ENCODE measurements around the gene ZNF366. TPM values are rescaled to one million over a fixed set of nuclear protein-coding genes. Genes with fewer than 3 reads are reported as not detected.
A peak's percentile ranks its signal among the peaks of the same experiment; 100 is the strongest.

Gene ZNF366
- total RNA-seq, 1 experiment from 2014 or later: not detected

DNA sequence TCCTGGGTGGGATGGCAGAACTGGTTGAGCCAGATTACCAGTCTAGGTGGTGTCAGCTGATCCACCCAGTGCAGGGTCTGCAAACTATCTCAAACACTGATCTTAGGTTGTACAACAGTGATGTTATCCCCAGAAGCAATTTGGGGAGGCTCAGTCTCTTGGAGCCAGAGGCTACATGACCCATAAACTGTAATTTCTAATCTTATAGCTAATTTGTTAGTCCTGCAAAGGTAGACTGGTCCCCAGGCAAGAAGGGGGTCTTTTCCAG, 5.3 kb upstream of the ZNF366 start:
- Histone ChIP-seq H3K79me2 (ENCODE audit: low read length) (no peaks in the 10 kb centered on the region), H3K9me3 (ENCODE audit: low read length) (no peaks in the 10 kb centered on the region), H3K9me2 (replicated peaks; ENCODE audit: insufficient read depth, low read length) (no peaks in the 10 kb centered on the region), H3K9ac (ENCODE audit: low read length) (no peak overlapping the region), H3K4me2 (ENCODE audit: low read depth, low read length, poor library complexity, severe bottlenecking) (no peak overlapping the region), H3K27ac (ENCODE audit: low read length) (no peak overlapping the region), H4K20me1 (ENCODE audit: insufficient read depth, low read depth, low read length) (no peaks in the 10 kb centered on the region), H3K36me3 (ENCODE audit: insufficient read depth, low read length) (no peaks in the 10 kb centered on the region), H3K4me3 (ENCODE audit: low read length) (no peak overlapping the region), H3K4me1 (ENCODE audit: low read length) (peaks cover 4% of the 10 kb centered on the region; the same call in 1 of the 2 replicates), H2AFZ (ENCODE audit: low read length) (no peak overlapping the region), H3K27me3 (ENCODE audit: low read length) (no peaks in the 10 kb centered on the region)
- DNase-seq: no peak

DNA sequence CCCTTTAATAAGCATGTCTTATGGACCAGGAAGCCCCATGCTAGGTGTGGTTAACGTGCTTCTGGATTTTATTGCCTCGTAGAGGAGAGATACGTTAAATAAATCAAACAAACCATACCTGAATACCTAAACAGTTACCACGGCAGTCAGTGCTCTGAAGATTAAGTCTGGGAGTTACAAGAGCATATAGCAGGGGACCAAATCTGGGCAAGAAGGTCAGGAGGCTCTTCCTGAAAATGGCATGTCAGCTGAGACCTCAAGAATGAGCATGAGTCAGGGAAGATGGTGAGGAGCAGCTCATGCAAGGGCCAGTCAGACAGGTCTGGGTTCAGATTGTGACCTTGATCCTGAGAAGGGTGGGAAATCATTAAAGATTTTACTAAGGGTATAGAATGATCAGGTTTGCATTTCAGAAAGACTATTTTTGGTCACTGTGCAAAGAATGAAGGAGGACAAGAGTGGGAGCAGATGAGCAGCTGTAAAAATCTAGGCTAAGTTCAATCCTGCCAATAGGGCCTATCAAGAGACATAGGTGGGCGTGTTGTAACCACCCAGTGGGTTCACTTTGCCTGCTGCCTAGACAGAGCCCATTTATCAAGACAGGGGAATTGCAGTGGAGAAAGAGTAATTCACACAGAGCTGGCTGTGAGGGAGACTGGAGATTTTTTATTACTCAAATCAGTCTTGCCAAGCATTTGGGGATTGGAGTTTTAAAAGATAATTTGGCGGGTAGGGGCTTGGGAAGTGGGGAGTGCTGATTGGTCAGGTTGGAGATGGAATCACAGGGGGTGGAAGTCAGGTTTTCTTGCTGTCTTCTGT, 4.8 kb upstream of the ZNF366 start:
- peaks cover 4% of the 10 kb centered on the region; the same call in 1 of the 2 replicates for H3K4me1 ChIP-seq (ENCODE audit: low read length)

DNA sequence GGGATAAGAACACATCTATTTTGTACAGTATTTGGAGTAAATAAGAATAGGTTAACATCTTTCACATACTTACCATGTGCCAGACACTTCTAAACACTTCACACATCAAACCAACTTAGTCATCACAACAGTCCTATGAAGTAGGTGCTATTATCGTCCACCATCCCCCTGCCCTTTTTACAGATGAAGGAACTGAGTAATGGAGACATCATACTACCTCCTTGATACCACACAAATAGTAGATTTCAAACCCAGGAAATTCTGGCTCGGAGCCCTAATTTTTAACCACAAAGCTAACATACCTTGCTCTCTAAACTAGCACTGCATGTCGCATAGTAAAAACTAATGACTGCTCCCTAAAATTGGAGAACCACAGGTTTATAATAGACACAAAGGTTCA, 4.2 kb upstream of the ZNF366 start:
- Histone ChIP-seq H3K4me3 (ENCODE audit: low read length) (no peak overlapping the region), H3K27ac (ENCODE audit: low read length) (no peak overlapping the region), H3K9ac (ENCODE audit: low read length) (no peak overlapping the region), H4K20me1 (ENCODE audit: insufficient read depth, low read depth, low read length) (no peaks in the 10 kb centered on the region), H2AFZ (ENCODE audit: low read length) (no peak overlapping the region), H3K9me3 (ENCODE audit: low read length) (no peaks in the 10 kb centered on the region), H3K9me2 (replicated peaks; ENCODE audit: insufficient read depth, low read length) (no peaks in the 10 kb centered on the region), H3K27me3 (ENCODE audit: low read length) (no peaks in the 10 kb centered on the region), H3K4me1 (ENCODE audit: low read length) (peaks cover 4% of the 10 kb centered on the region; the same call in 1 of the 2 replicates), H3K79me2 (ENCODE audit: low read length) (no peaks in the 10 kb centered on the region), H3K4me2 (ENCODE audit: low read depth, low read length, poor library complexity, severe bottlenecking) (no peak overlapping the region), H3K36me3 (ENCODE audit: insufficient read depth, low read length) (no peaks in the 10 kb centered on the region)
- no peak for DNase-seq

More for the DNA sequence above, 4.8 kb upstream of the ZNF366 start:
- Histone ChIP-seq H3K9me3 (ENCODE audit: low read length) (no peaks in the 10 kb centered on the region), H3K9ac (ENCODE audit: low read length) (no peak overlapping the region), H2AFZ (ENCODE audit: low read length) (no peak overlapping the region), H3K4me2 (ENCODE audit: low read depth, low read length, poor library complexity, severe bottlenecking) (no peak overlapping the region), H3K79me2 (ENCODE audit: low read length) (no peaks in the 10 kb centered on the region), H3K9me2 (replicated peaks; ENCODE audit: insufficient read depth, low read length) (no peaks in the 10 kb centered on the region), H4K20me1 (ENCODE audit: insufficient read depth, low read depth, low read length) (no peaks in the 10 kb centered on the region), H3K4me3 (ENCODE audit: low read length) (no peak overlapping the region), H3K36me3 (ENCODE audit: insufficient read depth, low read length) (no peaks in the 10 kb centered on the region), H3K27ac (ENCODE audit: low read length) (no peak overlapping the region), H3K27me3 (ENCODE audit: low read length) (no peaks in the 10 kb centered on the region)
- DNase-seq: no peak

DNA sequence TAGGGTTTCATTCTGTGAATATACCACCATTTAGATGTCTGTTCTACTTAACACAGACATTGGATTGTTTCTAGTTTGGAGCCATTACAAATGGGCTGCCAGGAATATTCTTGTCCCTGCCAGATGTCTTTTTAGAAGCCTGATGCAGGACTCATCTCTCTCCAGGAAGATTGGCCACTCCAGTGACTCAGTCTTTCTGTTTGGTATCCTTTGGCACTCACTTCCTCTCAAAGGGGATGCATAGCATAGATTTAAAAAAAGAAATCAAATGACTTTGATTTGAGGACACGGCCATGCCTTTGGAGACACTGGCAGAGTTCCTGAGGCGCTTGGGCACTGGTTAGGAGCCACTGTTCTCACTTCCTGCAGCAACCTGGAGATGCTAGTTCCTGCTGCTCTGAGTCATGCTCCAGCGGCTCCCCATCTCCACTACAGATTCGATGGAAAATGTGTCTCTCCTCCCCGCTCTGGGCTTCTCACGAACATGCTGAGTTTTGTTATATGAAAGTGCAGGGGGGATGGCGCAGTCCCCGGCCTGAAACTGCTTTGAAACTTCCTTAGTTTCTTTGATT, 3.5 kb upstream of the ZNF366 start:
- no peaks in the 10 kb centered on the region for H3K9me3 ChIP-seq (ENCODE audit: low read length)
- H3K79me2 ChIP-seq (ENCODE audit: low read length): no peaks in the 10 kb centered on the region
- no peak for DNase-seq
- H3K4me2 ChIP-seq (ENCODE audit: low read depth, low read length, poor library complexity, severe bottlenecking): no peak overlapping the region
- H3K9me2 ChIP-seq (replicated peaks; ENCODE audit: insufficient read depth, low read length): no peaks in the 10 kb centered on the region
- no peaks in the 10 kb centered on the region for H3K36me3 ChIP-seq (ENCODE audit: insufficient read depth, low read length)
- peaks cover 4% of the 10 kb centered on the region; the same call in 1 of the 2 replicates for H3K4me1 ChIP-seq (ENCODE audit: low read length)
- H3K9ac ChIP-seq (ENCODE audit: low read length): no peak overlapping the region
- H3K27me3 ChIP-seq (ENCODE audit: low read length): no peaks in the 10 kb centered on the region
- no peak overlapping the region for H2AFZ ChIP-seq (ENCODE audit: low read length)
- no peaks in the 10 kb centered on the region for H4K20me1 ChIP-seq (ENCODE audit: insufficient read depth, low read depth, low read length)
- no peak overlapping the region for H3K27ac ChIP-seq (ENCODE audit: low read length)
- no peak overlapping the region for H3K4me3 ChIP-seq (ENCODE audit: low read length)

DNA sequence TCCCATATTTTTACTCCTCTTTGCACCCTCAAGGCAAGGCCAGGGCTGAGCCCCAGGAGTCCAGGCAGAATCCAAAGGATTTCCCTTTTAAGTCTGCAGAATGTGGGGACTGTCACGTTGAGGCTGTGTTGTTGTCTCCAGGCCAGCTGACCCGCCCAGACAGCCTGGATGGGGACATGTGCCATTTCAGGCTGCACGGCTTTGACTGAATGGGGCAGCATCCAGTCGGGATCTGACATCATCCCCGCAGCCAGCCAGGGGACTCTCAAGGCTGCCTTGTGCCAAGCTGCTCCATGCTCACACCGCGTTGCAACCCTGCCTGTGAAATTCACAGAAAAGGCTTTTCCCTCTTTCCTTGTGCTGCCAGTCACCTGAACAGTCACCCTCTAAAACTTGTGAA, 2.2 kb upstream of the ZNF366 start:
- no peak for DNase-seq
- Histone ChIP-seq H3K79me2 (ENCODE audit: low read length) (no peaks in the 10 kb centered on the region), H3K4me3 (ENCODE audit: low read length) (no peak overlapping the region), H3K9ac (ENCODE audit: low read length) (no peak overlapping the region), H3K27me3 (ENCODE audit: low read length) (no peaks in the 10 kb centered on the region), H3K4me1 (ENCODE audit: low read length) (peaks cover 4% of the 10 kb centered on the region; the same call in 1 of the 2 replicates), H3K9me2 (replicated peaks; ENCODE audit: insufficient read depth, low read length) (no peaks in the 10 kb centered on the region), H3K9me3 (ENCODE audit: low read length) (no peaks in the 10 kb centered on the region), H2AFZ (ENCODE audit: low read length) (no peak overlapping the region), H4K20me1 (ENCODE audit: insufficient read depth, low read depth, low read length) (no peaks in the 10 kb centered on the region), H3K36me3 (ENCODE audit: insufficient read depth, low read length) (no peaks in the 10 kb centered on the region), H3K27ac (ENCODE audit: low read length) (no peak overlapping the region), H3K4me2 (ENCODE audit: low read depth, low read length, poor library complexity, severe bottlenecking) (no peak overlapping the region)

DNA sequence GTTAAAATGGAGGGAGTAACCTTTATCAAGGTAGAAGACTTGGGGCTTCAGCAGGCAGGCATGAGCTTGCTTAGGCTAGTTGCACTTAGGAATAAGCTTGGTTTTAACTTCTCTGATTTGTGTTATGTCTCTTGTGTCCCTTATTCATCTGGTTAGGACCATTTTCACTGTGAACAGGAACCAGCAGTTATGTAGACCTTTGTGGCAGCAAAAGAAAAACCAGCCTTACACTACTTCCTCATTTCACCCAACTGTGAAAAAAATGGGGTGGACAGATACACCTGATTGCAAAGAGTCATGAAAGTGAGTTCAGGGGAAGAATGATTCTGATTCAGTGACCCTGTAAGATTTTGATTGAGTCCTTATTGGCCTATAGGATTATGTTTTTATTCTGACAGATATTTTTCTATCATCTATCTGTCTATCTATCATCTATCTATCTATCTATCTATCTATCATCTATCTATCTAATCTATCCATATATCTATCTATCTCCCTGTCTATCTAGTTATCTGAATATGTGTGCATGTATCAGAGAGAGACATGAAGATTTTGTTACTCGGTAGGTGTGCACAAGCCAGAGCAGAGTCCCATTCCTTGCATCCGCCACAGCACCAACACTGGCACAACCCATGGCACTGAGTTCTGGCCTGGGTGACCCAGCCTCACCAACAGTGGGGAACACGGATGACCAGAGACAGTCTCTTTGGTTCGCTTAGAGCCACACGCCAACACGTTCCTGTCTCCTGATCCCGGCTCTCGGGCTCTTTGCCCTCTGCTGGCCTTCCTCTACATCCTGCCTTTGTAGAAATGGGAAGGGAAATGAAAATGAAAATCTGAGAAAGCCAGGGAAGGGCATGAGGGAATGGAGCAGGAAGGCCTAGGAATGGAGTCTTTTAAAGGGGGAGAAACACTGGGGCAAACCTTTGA, 1.3 kb upstream of the ZNF366 start:
- no peak overlapping the region for H3K4me2 ChIP-seq (ENCODE audit: low read depth, low read length, poor library complexity, severe bottlenecking)
- DNase-seq: peak; percentile 51
- H2AFZ ChIP-seq (ENCODE audit: low read length): peak overlapping the region; percentile 50; the same call in 1 of the 2 replicates
- H3K9me2 ChIP-seq (replicated peaks; ENCODE audit: insufficient read depth, low read length): no peaks in the 10 kb centered on the region
- H3K27ac ChIP-seq (ENCODE audit: low read length): no peak overlapping the region
- no peaks in the 10 kb centered on the region for H4K20me1 ChIP-seq (ENCODE audit: insufficient read depth, low read depth, low read length)
- H3K9ac ChIP-seq (ENCODE audit: low read length): no peak overlapping the region
- H3K9me3 ChIP-seq (ENCODE audit: low read length): no peaks in the 10 kb centered on the region
- no peaks in the 10 kb centered on the region for H3K79me2 ChIP-seq (ENCODE audit: low read length)
- no peaks in the 10 kb centered on the region for H3K36me3 ChIP-seq (ENCODE audit: insufficient read depth, low read length)
- no peak overlapping the region for H3K4me3 ChIP-seq (ENCODE audit: low read length)
- 0 out of 2 replicates have a peak, but pooled peaks cover 1% of the 10 kb centered on the region for H3K27me3 ChIP-seq (ENCODE audit: low read length)
- H3K4me1 ChIP-seq (ENCODE audit: low read length): peaks cover 4% of the 10 kb centered on the region; the same call in 1 of the 2 replicates

DNA sequence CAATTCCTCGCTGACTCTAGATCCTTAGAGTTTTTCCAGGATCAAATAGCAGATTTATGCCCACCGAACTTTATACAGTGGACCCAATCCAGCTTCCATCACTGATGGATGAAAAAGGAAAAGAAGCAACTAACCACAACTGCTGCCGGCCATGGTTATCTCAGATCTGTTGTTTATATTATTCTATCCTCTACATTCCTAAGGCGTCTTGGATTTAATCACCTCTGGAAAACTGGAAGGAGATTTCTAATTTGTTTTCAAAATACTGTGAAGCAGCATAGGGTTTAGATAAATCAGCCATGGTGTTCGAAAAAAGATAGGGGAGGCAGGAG, 663 bp upstream of the ZNF366 start:
- Histone ChIP-seq H3K4me1 (ENCODE audit: low read length) (peaks cover 4% of the 10 kb centered on the region; the same call in 1 of the 2 replicates), H3K9ac (ENCODE audit: low read length) (no peak overlapping the region), H2AFZ (ENCODE audit: low read length) (peak overlapping the region; percentile 50; the same call in 1 of the 2 replicates), H4K20me1 (ENCODE audit: insufficient read depth, low read depth, low read length) (no peaks in the 10 kb centered on the region), H3K9me3 (ENCODE audit: low read length) (no peaks in the 10 kb centered on the region), H3K36me3 (ENCODE audit: insufficient read depth, low read length) (no peaks in the 10 kb centered on the region), H3K9me2 (replicated peaks; ENCODE audit: insufficient read depth, low read length) (no peaks in the 10 kb centered on the region), H3K27ac (ENCODE audit: low read length) (no peak overlapping the region), H3K79me2 (ENCODE audit: low read length) (no peaks in the 10 kb centered on the region), H3K4me3 (ENCODE audit: low read length) (no peak overlapping the region), H3K27me3 (ENCODE audit: low read length) (0 out of 2 replicates have a peak, but pooled peaks cover 3% of the 10 kb centered on the region), H3K4me2 (ENCODE audit: low read depth, low read length, poor library complexity, severe bottlenecking) (no peak overlapping the region)
- no peak for DNase-seq

DNA sequence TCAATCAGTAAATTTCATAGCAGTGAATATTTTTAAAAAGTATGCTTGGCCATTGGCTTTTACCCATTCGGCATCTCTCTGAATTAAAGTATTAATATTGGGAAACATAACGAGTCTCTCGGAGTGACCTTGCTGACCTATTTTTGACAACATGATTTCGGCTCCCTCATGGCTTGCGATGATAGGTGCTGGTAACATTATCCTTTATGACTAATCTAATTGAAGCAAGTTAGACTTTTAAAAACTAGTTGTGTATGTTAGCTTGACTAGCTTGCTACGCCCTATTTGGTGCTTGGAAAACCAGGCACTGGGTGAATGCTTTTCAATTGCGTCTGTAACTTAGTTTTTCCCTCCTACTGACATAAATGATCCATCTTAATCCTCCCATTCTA, 1.1 kb downstream of the ZNF366 start:
- Histone ChIP-seq H4K20me1 (ENCODE audit: insufficient read depth, low read depth, low read length) (no peaks in the 10 kb centered on the region), H3K9me3 (ENCODE audit: low read length) (no peaks in the 10 kb centered on the region), H3K4me3 (ENCODE audit: low read length) (no peak overlapping the region), H3K79me2 (ENCODE audit: low read length) (no peaks in the 10 kb centered on the region), H3K4me2 (ENCODE audit: low read depth, low read length, poor library complexity, severe bottlenecking) (no peak overlapping the region), H3K9ac (ENCODE audit: low read length) (no peak overlapping the region), H3K36me3 (ENCODE audit: insufficient read depth, low read length) (no peaks in the 10 kb centered on the region), H3K4me1 (ENCODE audit: low read length) (peaks cover 4% of the 10 kb centered on the region; the same call in 1 of the 2 replicates), H3K27ac (ENCODE audit: low read length) (no peak overlapping the region), H3K9me2 (replicated peaks; ENCODE audit: insufficient read depth, low read length) (no peaks in the 10 kb centered on the region), H3K27me3 (ENCODE audit: low read length) (0 out of 2 replicates have a peak, but pooled peaks cover 3% of the 10 kb centered on the region), H2AFZ (ENCODE audit: low read length) (no peak overlapping the region)
- DNase-seq: no peak

Data from Karpas-422 (cell line).